ENCODE data around the gene MFSD12. TPM values are rescaled to one million over a fixed set of nuclear protein-coding genes. Genes with fewer than 3 reads are reported as not detected.

The MFSD12 gene
- 55.8 TPM for total RNA-seq

DNA sequence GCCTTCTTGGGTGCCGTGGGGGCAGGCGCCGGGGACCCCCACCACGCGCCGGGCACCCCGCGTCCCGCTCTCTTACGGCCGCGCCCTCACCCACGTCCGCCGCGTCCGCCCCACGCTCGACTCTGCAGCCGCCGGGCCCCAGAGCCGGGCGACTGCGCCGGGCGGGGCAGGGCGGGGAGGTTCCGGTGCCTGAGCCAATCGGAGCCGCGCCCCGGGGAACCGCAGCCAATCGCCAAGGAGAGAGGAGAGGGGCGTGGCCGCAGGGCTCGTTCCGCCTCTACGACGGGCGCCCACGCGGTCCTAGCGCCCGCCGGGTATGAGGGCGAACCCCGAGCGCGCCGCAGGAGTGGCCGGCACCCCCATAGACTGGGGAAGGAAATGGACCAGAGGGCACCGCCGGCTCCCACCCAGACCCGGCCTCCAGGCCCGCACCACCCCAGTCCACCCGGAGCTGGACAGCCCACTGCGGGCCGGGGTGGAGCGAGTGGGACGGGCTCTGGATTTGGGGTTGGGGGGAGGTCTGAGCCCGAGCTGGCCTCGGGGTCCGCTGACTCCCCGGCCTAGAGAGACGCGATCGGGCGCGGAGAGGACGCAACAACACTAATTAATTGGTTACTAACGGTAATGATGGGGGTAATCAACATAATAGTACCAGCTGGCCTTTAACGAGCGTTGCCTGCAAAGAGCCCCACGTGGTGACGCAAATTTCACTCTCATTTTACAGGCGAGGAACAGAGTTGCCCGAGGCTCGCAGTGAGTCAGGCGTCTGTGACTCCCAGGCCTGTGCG, at the start of gene MFSD12:
TSS of gene MFSD12 (minus strand) at position 126 of the 788 bp plus-strand sequence. CDS start 183 bp downstream, outside the sequence.

DNA sequence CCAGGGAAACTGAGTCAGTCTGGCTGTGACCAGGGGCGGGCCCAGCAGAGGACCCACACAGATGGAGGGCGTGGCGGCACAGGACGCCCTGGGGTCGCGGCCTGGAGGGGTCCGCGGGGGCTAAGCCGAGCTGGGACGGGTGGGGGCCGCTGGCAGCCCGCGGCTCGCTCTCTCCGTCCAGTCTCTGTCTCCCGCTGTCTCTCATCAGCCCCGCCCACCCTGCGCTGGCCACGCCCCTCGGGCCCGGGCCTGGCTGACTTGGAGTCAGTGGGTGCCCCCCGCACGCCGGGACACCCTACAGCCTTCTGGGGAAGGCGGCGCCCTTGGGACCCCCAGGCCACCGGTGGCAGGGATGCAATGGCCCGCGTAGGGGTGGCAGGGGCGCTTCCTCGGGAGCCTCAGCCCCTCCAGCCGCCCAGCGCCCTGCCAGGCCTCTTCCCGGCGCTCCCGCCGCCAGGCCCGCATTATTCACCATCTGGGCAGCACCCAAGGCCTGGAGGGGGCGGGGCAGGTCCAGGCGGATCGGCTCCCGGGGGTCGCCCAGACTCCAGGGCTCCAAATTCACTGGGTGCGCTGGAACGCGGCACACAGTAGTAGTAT, 49.4 kb upstream of the MFSD12 start, which contains the start of gene TBXA2R:
TSS of gene TBXA2R (minus strand) at position 186 of the 600 bp plus-strand sequence. CDS start 6,241 bp downstream, outside the sequence.

DNA sequence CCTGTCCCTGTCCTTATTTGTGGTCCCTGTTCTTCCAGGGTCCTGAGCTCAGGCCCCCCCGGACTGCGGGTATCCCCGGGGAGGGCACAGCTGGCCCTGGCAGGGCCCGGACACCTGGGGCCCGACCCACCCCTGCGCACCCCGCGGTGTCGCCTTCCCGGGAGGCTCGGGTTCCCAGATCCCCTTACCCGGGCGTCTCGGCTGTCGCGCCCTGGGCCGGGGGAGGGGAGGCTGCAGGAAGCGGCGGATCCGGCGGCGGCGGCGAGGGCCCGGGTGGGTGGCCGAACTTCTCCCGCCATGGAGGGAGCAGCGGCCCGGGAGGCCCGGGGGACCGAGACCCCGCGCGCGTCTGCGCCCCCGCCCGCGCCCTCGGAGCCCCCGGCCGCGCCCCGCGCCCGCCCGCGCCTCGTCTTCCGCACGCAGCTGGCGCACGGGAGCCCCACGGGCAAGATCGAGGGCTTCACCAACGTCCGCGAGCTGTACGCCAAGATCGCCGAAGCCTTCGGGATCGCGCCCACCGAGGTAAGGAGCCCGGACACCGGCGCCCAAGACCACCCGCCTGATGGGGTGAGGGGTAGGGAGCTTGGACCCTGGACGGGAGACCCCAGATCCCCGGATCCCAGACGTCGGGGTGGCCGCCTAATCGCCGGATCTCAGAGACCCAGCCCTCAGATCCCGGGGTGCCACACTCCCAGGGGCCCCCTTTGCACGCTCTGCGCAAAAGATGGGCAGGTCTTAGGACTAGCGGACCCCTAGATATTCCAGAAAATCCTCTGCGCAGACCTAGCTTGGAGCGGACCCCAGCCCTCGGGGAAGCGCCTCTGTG, 28.1 kb upstream of the MFSD12 start, which contains the start of gene GIPC3:
TSS of gene GIPC3 (plus strand) at position 178 of the 826 bp plus-strand sequence. CDS start at position 298, 120 bp downstream.

DNA sequence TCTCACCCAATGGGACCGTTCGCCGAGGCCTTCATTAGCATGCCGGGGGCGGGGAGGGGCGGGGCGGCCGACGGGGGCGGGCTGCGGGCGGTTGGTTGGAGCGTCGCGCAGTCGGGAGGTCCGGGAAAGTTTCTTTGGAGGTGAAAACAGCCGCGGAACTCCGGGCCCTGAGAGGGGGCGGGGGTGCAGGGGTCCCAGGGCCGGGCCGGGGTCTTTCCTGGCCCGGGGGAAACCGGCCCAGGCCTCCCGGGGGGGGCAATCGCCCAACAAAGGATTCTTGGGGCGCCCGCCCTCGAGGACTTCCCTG, 15.4 kb upstream of the MFSD12 start, which contains the start of gene HMG20B:
TSS of gene HMG20B (plus strand) at position 90 of the 307 bp plus-strand sequence. CDS start 366 bp downstream, outside the sequence.

DNA sequence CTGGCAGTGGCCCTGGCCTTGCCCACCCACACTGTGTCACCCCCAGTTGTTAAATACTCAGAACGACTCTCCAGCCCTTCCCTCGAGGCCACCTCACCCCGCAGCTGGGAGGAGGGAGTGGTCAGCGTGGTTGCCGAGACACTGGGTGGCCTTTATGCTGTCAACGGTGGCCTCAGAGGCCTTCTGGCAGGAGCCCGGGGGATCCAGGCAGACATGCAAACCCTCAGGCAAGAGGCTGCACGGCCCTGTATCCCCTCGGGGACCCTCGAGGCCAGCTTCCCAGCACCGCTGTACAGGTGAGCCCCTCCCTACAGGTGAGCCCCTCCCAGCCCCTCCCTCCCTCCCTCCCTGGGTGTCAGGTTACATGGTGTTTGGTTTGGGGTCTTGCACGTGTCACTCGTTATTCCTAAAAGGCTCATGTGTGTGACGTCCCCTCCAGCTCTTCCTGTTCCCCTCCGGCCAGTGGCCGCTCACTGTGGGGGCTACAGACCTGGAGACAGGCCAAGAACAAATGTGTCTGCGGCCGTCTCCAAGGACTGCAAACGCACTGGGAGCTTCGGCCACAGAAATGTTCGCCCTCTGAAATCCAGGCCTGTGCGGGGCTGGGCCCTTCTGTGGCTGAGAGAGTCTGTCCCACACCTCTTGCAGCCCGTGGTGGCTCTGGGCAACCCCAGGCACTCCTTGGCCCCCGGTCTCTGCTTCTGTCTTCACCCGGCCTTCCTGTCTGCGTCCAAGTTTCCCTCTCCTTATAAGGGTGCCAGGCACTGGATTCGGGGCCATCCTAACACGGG, 18.2 kb downstream of the MFSD12 start, which contains the start of gene TEKTIP1:
TSS of gene TEKTIP1 (plus strand) at position 210 of the 791 bp plus-strand sequence. CDS start at position 214, 4 bp downstream.

DNA sequence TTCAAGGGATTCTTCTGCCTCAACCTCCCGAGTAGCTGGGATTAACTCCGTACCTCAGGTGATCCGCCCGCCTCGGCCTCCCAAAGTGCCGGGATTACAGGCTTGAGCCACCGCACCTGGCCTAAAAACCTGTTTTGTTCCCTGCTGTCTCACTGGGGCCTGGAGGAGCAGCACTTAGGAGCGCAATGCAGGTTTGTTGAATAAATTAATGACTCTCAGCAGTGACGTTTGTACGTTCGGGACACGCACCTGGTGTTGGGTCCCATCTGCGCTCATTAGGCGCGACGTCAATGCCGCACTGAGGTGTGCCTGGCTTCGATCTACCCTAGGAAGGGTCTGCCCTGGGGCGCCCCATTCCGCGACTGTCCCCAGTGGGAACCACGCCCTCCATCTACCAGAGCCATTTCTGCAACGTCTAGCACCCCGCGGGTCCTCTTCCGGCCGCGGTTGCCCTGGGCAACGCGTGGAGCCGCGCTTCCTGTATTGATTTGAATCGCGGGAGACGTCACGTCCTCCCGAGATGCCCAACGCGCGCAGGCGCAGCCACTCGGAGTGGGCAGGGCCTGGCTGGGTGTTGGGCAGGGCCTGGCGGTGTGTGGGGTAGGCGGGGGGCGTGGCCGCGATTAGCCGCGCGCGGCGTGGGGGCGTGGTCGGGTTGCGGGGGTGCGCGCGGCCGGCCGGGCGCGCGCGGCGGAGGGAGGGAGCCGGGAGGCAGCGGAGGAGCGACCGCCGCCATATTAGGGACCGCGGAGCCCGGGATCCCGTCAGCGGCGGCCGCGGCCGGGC, 51.6 kb downstream of the MFSD12 start, which contains the start of gene FZR1:
TSS of gene FZR1 (plus strand) at position 714 of the 786 bp plus-strand sequence. CDS start 16,679 bp downstream, outside the sequence.

DNA sequence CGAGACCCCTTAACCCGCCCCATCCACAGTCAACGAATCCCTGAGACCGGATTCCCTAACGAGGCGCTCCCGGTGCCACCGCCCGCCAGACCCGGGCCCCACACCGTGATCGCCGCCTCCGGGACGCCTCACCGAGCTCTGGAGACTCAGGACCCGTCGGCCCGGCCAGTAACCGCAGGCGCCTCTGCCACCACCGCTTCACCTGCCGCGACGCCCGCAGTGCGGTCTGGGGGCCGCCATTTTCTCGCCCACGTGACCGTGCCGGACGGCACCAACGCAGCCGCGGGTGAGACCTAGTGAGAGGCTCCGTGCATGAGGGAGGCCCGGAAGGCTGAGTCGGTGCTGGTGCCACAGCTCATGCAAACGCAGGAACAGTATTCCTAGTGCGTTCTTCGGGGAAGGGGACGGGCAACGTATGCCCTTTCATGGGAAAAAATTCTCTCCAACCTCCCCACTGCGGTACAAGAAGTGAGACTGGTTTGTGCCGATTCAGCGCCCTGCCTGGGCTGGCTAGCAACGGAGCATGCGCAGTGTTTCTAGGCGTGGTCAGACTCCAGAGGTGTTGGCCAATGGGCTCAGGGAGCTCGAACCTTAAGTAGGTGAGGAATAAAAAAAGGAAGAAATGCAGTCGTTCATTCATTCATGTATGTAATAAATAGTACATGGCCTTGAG, 56.8 kb downstream of the MFSD12 start, which contains the start of gene DOHH:
TSS of gene DOHH (minus strand) at position 246 of the 673 bp plus-strand sequence. CDS start 3,860 bp downstream, outside the sequence.

Small RNAs within 50 kb of the gene (small RNA-seq; reads per million reads assigned to genes)
- not detected for gene AC005786.1 (ENCODE audit: low replicate concordance)
- not detected for gene RF00212 (ENCODE audit: low replicate concordance)

Other genes with a start within 250 kb of the MFSD12 start
- gene NFIC, start 191.0 kb downstream of the MFSD12 start, total RNA-seq: 47.7 TPM
- 34.7 TPM for gene SMIM24, start 77.1 kb downstream of the MFSD12 start, total RNA-seq
- 0.99 TPM for gene SMIM44, start 74.1 kb downstream of the MFSD12 start, total RNA-seq
- 13.8 TPM for gene DOHH, start 56.9 kb downstream of the MFSD12 start, total RNA-seq
- 47.7 TPM for gene FZR1, start 51.3 kb downstream of the MFSD12 start, total RNA-seq
- gene TEKTIP1, start 18.4 kb downstream of the MFSD12 start, total RNA-seq: 1.8 TPM
- 84.6 TPM for gene HMG20B, start 15.4 kb upstream of the MFSD12 start, total RNA-seq
- 1.3 TPM for gene GIPC3, start 27.9 kb upstream of the MFSD12 start, total RNA-seq
- 5.6 TPM for gene TBXA2R, start 49.3 kb upstream of the MFSD12 start, total RNA-seq
- gene CACTIN, start 69.2 kb upstream of the MFSD12 start, total RNA-seq: 31.2 TPM
- 24.3 TPM for gene PIP5K1C, start 142.9 kb upstream of the MFSD12 start, total RNA-seq
- 18.3 TPM for gene TJP3, start 150.8 kb upstream of the MFSD12 start, total RNA-seq
- gene APBA3, start 204.1 kb upstream of the MFSD12 start, total RNA-seq: 45.2 TPM
- 33.9 TPM for gene MRPL54, start 205.1 kb upstream of the MFSD12 start, total RNA-seq
- gene RAX2, start 214.6 kb upstream of the MFSD12 start, total RNA-seq: 0.06 TPM
- gene MATK, start 228.8 kb upstream of the MFSD12 start, total RNA-seq: 1.3 TPM

Measured in metanephros (tissue), 2 donors.